ENCODE results near the gene LRP8. TPM values are rescaled to one million over a fixed set of nuclear protein-coding genes. Genes with fewer than 3 reads are reported as not detected.

The LRP8 gene
- total RNA-seq, 3 donors from 2014 or later = 1.6 to 14.7 (median 6.3) TPM

- no peak for DNase-seq (ENCODE audit: low spot score in 2 of 2)
- intact Hi-C loops (cut with DNase I; ENCODE audit: low total_unique reads) = no loop called here
- H3K27ac ChIP-seq = no peak overlapping the region
- no peaks in the 10 kb centered on the region for H3K4me1 ChIP-seq
- no peaks in the 10 kb centered on the region for H3K9me3 ChIP-seq
- TF ChIP-seq POLR2AphosphoS5 (IDR thresholded peaks at IDR 0.05) = no peak
- no peak for TF ChIP-seq POLR2A (IDR thresholded peaks at IDR 0.05)
- no peak for TF ChIP-seq CTCF (IDR thresholded peaks at IDR 0.05)
- no peaks in the 10 kb centered on the region for H3K27me3 ChIP-seq
- H3K4me3 ChIP-seq = no peak overlapping the region
- H3K36me3 ChIP-seq = no peaks in the 10 kb centered on the region
These were observed 55.5 kb downstream of the LRP8 start for GRCh38 chr1:53272349-53272748.

GRCh38 chr1:53271446-53272090, 56.3 kb downstream of the LRP8 start:
- no peak for DNase-seq (ENCODE audit: low spot score in 2 of 2)
- Histone ChIP-seq H3K36me3 (no peaks in the 10 kb centered on the region), H3K4me1 (no peaks in the 10 kb centered on the region), H3K9me3 (no peaks in the 10 kb centered on the region), H3K4me3 (no peak overlapping the region), H3K27me3 (no peaks in the 10 kb centered on the region), H3K27ac (no peak overlapping the region)
- intact Hi-C loops (cut with DNase I; ENCODE audit: low total_unique reads) = no loop called here
- TF ChIP-seq POLR2A (IDR thresholded peaks at IDR 0.05) = no peak
- TF ChIP-seq POLR2AphosphoS5 (IDR thresholded peaks at IDR 0.05) = no peak
- TF ChIP-seq CTCF (IDR thresholded peaks at IDR 0.05) = no peak

GRCh38 chr1:53270873-53271272, 57.0 kb downstream of the LRP8 start:
- Histone ChIP-seq H3K36me3 (no peaks in the 10 kb centered on the region), H3K27ac (no peak overlapping the region), H3K4me1 (no peaks in the 10 kb centered on the region), H3K4me3 (no peak overlapping the region), H3K9me3 (no peaks in the 10 kb centered on the region), H3K27me3 (no peaks in the 10 kb centered on the region)
- no peak for DNase-seq (ENCODE audit: low spot score in 2 of 2)
- no peak for TF ChIP-seq POLR2AphosphoS5 (IDR thresholded peaks at IDR 0.05)
- no peak for TF ChIP-seq CTCF (IDR thresholded peaks at IDR 0.05)
- TF ChIP-seq POLR2A (IDR thresholded peaks at IDR 0.05) = no peak
- intact Hi-C loops (cut with DNase I; ENCODE audit: low total_unique reads) = no loop called here

GRCh38 chr1:53270107-53270506, 57.8 kb downstream of the LRP8 start:
- TF ChIP-seq CTCF (IDR thresholded peaks at IDR 0.05) = no peak
- TF ChIP-seq POLR2A (IDR thresholded peaks at IDR 0.05) = no peak
- Histone ChIP-seq H3K4me1 (no peaks in the 10 kb centered on the region), H3K36me3 (no peaks in the 10 kb centered on the region), H3K9me3 (no peaks in the 10 kb centered on the region), H3K4me3 (no peak overlapping the region), H3K27ac (no peak overlapping the region), H3K27me3 (no peaks in the 10 kb centered on the region)
- DNase-seq (ENCODE audit: low spot score in 2 of 2) = no peak
- intact Hi-C loops (cut with DNase I; ENCODE audit: low total_unique reads) = no loop called here

- Histone ChIP-seq H3K27ac (no peak overlapping the region), H3K9me3 (no peaks in the 10 kb centered on the region), H3K4me1 (no peaks in the 10 kb centered on the region), H3K36me3 (no peaks in the 10 kb centered on the region), H3K27me3 (no peaks in the 10 kb centered on the region), H3K4me3 (no peak overlapping the region)
- TF ChIP-seq POLR2AphosphoS5 (IDR thresholded peaks at IDR 0.05) = no peak
- TF ChIP-seq POLR2A (IDR thresholded peaks at IDR 0.05) = no peak
- TF ChIP-seq CTCF (IDR thresholded peaks at IDR 0.05) = no peak
- intact Hi-C loops (cut with DNase I; ENCODE audit: low total_unique reads) = no loop called here
- DNase-seq (ENCODE audit: low spot score in 2 of 2) = no peak
These were observed 60.1 kb downstream of the LRP8 start for GRCh38 chr1:53267761-53268160.
